T-cell (primary cell): ENCODE data around the gene CHPT1. TPM values are rescaled to one million over a fixed set of nuclear protein-coding genes. Genes with fewer than 3 reads are reported as not detected.
"Not testable (repeated sequence)": the region's sequence is repeated elsewhere in the genome, so short reads cannot be mapped to it uniquely, and the experiment has no call there.

Experiments used
- ATAC-seq, 4 experiments: fragments of 200-7000 bp in 3 of 4; fragments of 150-1000 bp in 1 of 4; cut with Tn5 transposase; replicated peaks in 1 of 4; 1 replicate in 3 of 4; 2 replicates in 1 of 4; pipeline ENCODE4 v1.10.0; 2021; ENCODE audit warnings: moderate library complexity in 3 of 4, mild to moderate bottlenecking in 2 of 4, moderate number of reproducible peaks in 1 of 4
- CTCF ChIA-PET, 2 donors: fragments of 300-600 bp; sonication (Branson Sonifier 250); formaldehyde crosslinking; loops; one replicate each; lab custom pipeline; 2022; ENCODE audit warnings: antibody characterized with exemption in 2 of 2; lab: Charles Lee
- POLR2A ChIA-PET, 2 donors: fragments of 300-600 bp; sonication (Branson Sonifier 250); formaldehyde crosslinking; loops; one replicate each; lab custom pipeline; 2022; ENCODE audit warnings: antibody characterized with exemption in 2 of 2; lab: Charles Lee
- DNase-seq, 35 experiments: peaks; one replicate each; pipeline versions ENCODE4 v3.0.0 to v3.0.0-alpha.2; 2013 to 2023
- H3K27ac ChIP-seq: one replicate; pipeline ENCODE4 v1.5.1; 2013; ENCODE audit warnings: low read length
- H3K27me3 ChIP-seq, 2 experiments: replicated peaks in 1 of 2; 1 replicate in 1 of 2; 2 replicates in 1 of 2; pipeline versions ENCODE4 v1.6.1 to v1.7.0; 2013; ENCODE audit warnings: low read length in 1 of 2, mixed read lengths in 1 of 2; ENCODE audit not compliant: control insufficient read depth in 2 of 2, insufficient read depth in 2 of 2; ENCODE audit errors: extremely low read depth in 1 of 2
- H3K36me3 ChIP-seq, 2 donors: 1 replicate in 1 of 2; 2 replicates in 1 of 2; pipeline versions ENCODE4 v1.6.1 to v1.7.0; 2013; ENCODE audit warnings: low read length in 1 of 2; ENCODE audit not compliant: control insufficient read depth in 2 of 2, insufficient read depth in 1 of 2; ENCODE audit errors: extremely low read depth in 1 of 2
- H3K4me1 ChIP-seq, 2 experiments: 1 replicate in 1 of 2; 2 replicates in 1 of 2; pipeline versions ENCODE4 v1.6.1 to v1.7.0; 2013; ENCODE audit warnings: low read length in 2 of 2, mixed read lengths in 1 of 2; ENCODE audit not compliant: insufficient read depth in 2 of 2, control insufficient read depth in 1 of 2; ENCODE audit errors: extremely low read depth in 1 of 2
- H3K4me3 ChIP-seq, 2 donors: 1 replicate in 1 of 2; 2 replicates in 1 of 2; pipeline versions ENCODE4 v1.5.1 to v1.7.0; 2013; ENCODE audit warnings: mild to moderate bottlenecking in 2 of 2, low read length in 1 of 2, moderate library complexity in 1 of 2; ENCODE audit not compliant: control insufficient read depth in 1 of 2; ENCODE audit errors: extremely low read depth in 1 of 2
- H3K9me3 ChIP-seq: 2 replicates; pipeline ENCODE4 v1.7.0; 2013
- H3K27ac Mint-ChIP-seq, 2 donors: one replicate each; pipeline ENCODE4 v1.8.0; 2020 to 2021; ENCODE audit warnings: mild to moderate bottlenecking in 2 of 2, mixed read lengths in 2 of 2
- H3K27me3 Mint-ChIP-seq, 2 donors: one replicate each; pipeline ENCODE4 v1.8.0; 2021 to 2022; ENCODE audit warnings: mixed read lengths in 2 of 2
- H3K36me3 Mint-ChIP-seq: one replicate; pipeline ENCODE4 v1.8.0; 2021; ENCODE audit warnings: mixed read lengths
- H3K4me1 Mint-ChIP-seq, 3 donors: one replicate each; pipeline ENCODE4 v1.8.0; 2020 to 2022; ENCODE audit warnings: mixed read lengths in 3 of 3, mild to moderate bottlenecking in 1 of 3
- H3K4me3 Mint-ChIP-seq, 3 donors: one replicate each; pipeline ENCODE4 v1.8.0; 2020 to 2022; ENCODE audit warnings: mild to moderate bottlenecking in 3 of 3, mixed read lengths in 3 of 3, moderate library complexity in 3 of 3
- H3K9me3 Mint-ChIP-seq, 3 donors: one replicate each; pipeline ENCODE4 v1.8.0; 2020 to 2022; ENCODE audit warnings: mixed read lengths in 3 of 3
- WGBS: methylation state at CpG from one replicate; pipeline ENCODE4 v1.1.5; 2013; ENCODE audit warnings: missing lambda C conversion rate; ENCODE audit not compliant: insufficient coverage; 5-methylcytosine and 5-hydroxymethylcytosine counted together
- total RNA-seq, 35 experiments: library from RNA in 6 of 35; stranded (reverse) in 6 of 35; fragments of 120-200 nt in 1 of 35; gene quantifications; one replicate each; pipeline versions ENCODE4 v1.2.1 to v1.2.4 and lab custom pipeline; 2013 to 2026

Gene CHPT1
- total RNA-seq, 5 donors from 2014 or later (not counting 1 experiment from before 2014, with no cell fraction given): 9.8 to 13.8 (median 11.9) TPM

DNA sequence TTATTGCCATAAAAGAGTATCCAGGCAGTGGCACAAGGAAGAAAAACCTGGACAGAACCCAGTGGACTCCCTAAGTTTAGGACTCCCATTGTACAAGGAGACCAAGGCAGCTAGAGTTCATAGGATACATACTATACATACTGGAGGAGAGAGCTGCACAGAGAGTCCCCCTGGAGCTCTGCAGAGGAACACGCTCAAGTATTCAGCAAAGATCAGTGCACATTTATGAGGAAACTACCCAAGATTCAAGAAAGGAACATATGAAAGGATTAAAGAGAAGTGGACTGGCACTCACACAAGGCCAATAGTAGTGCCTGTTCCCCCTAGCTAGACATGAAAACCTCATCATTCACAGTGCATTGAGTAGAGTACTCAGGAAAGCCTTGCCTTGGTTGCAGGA lies 43.0 kb upstream of the CHPT1 start:
- no peak for ATAC-seq
- no peaks in the 10 kb centered on the region for H3K4me1 ChIP-seq
- H3K27ac Mint-ChIP-seq: no peak overlapping the region
- H3K27me3 Mint-ChIP-seq: peaks cover 19 to 26% of the 10 kb centered on the region in 2 donors
- H3K36me3 ChIP-seq: no peaks in the 10 kb centered on the region
- H3K4me3 ChIP-seq: no peak overlapping the region
- no CpG with 5 or more reads among the region's 1 CpG for WGBS
- no peaks in the 10 kb centered on the region for H3K9me3 ChIP-seq
- ChIA-PET POLR2A (interaction anchor here in 1 of 2 donors (0.6 to 1.2 kb wide), 2 partner anchors 70 to 168 kb away, joined by 4 read pairs; no protein-coding TSS in a partner anchor), CTCF (interaction anchor here in 1 of 2 donors (1.1 kb wide), 1 partner anchor 10 kb away, joined by 3 read pairs; no protein-coding TSS in a partner anchor)
- no peak overlapping the region for H3K4me3 Mint-ChIP-seq
- peaks cover 0 to 2% (median 0%) of the 10 kb centered on the region in 3 donors for H3K4me1 Mint-ChIP-seq
- no peaks in the 10 kb centered on the region for H3K27me3 ChIP-seq
- no peaks in the 10 kb centered on the region for H3K9me3 Mint-ChIP-seq
- DNase-seq: no peak
- H3K27ac ChIP-seq: no peak overlapping the region
- H3K36me3 Mint-ChIP-seq: no peaks in the 10 kb centered on the region

- no peak for DNase-seq
- Mint-ChIP-seq H3K27ac (no peak overlapping the region), H3K4me1 (peaks cover 0 to 2% (median 0%) of the 10 kb centered on the region in 3 donors), H3K36me3 (no peaks in the 10 kb centered on the region), H3K27me3 (peaks cover 17 to 25% of the 10 kb centered on the region in 2 donors), H3K4me3 (no peak overlapping the region), H3K9me3 (no peaks in the 10 kb centered on the region)
- ATAC-seq: no peak
- POLR2A ChIA-PET: interaction anchor here in 1 of 2 donors (1.2 kb wide), 1 partner anchor 71 kb away, joined by 4 read pairs; no protein-coding TSS in a partner anchor
- H3K4me1 ChIP-seq: no peaks in the 10 kb centered on the region
- no CpG with 5 or more reads among the region's 2 CpGs for WGBS
- H3K27ac ChIP-seq: no peak overlapping the region
- CTCF ChIA-PET: no interaction called here
- H3K9me3 ChIP-seq: no peaks in the 10 kb centered on the region
- no peak overlapping the region for H3K4me3 ChIP-seq
- no peaks in the 10 kb centered on the region for H3K36me3 ChIP-seq
- no peaks in the 10 kb centered on the region for H3K27me3 ChIP-seq
Observed at GRCh38 chr12:101655393-101655792, 42.0 kb upstream of the CHPT1 start.

DNA sequence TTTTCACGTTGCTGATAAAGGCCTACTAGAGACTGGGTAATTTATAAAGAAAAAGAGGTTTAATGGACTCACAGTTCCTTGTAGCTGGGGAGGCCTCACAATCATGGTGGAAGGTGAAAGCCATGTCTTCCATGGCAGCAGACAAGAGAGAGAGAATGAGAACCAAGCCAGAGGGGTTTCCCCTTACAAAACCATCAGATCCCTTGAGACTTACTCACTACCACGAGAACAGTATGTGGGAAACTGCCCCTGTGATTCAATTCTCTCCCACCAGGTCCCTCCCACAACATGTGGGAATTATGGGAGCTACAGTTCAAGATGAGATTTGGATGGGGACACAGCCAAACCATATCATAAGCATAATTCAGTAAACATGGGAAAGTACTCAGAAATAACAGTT lies 36.8 kb upstream of the CHPT1 start:
- H3K4me3 Mint-ChIP-seq, H3K27me3 Mint-ChIP-seq, POLR2A ChIA-PET, H3K27ac ChIP-seq, H3K27ac Mint-ChIP-seq, H3K36me3 Mint-ChIP-seq, H3K9me3 Mint-ChIP-seq, H3K4me1 ChIP-seq, DNase-seq, CTCF ChIA-PET, ATAC-seq, H3K4me1 Mint-ChIP-seq, H3K27me3 ChIP-seq, H3K4me3 ChIP-seq, H3K9me3 ChIP-seq, H3K36me3 ChIP-seq: not testable (repeated sequence)
- whole genome bisulfite sequencing: no CpG with 5 or more reads among the region's 2 CpGs

- WGBS: no CpG with 5 or more reads among the region's 6 CpGs
- Histone ChIP-seq H3K4me1 (no peaks in the 10 kb centered on the region), H3K9me3 (no peaks in the 10 kb centered on the region), H3K27me3 (peaks cover 0 to 7% of the 10 kb centered on the region in 2 experiments), H3K4me3 (no peak overlapping the region), H3K36me3 (no peaks in the 10 kb centered on the region), H3K27ac (no peak overlapping the region)
- POLR2A ChIA-PET: no interaction called here
- CTCF ChIA-PET: no interaction called here
- Mint-ChIP-seq H3K27ac (no peak overlapping the region), H3K36me3 (no peaks in the 10 kb centered on the region), H3K4me3 (no peak overlapping the region), H3K4me1 (no peaks in the 10 kb centered on the region), H3K9me3 (no peaks in the 10 kb centered on the region), H3K27me3 (peaks cover 0 to 8% of the 10 kb centered on the region in 2 donors)
- DNase-seq: no peak
- no peak for ATAC-seq
Observed at GRCh38 chr12:101663298-101663697, 34.1 kb upstream of the CHPT1 start.

- H3K36me3 Mint-ChIP-seq: no peaks in the 10 kb centered on the region
- ATAC-seq: no peak
Observed at GRCh38 chr12:101664992-101665391, 32.4 kb upstream of the CHPT1 start.

DNA sequence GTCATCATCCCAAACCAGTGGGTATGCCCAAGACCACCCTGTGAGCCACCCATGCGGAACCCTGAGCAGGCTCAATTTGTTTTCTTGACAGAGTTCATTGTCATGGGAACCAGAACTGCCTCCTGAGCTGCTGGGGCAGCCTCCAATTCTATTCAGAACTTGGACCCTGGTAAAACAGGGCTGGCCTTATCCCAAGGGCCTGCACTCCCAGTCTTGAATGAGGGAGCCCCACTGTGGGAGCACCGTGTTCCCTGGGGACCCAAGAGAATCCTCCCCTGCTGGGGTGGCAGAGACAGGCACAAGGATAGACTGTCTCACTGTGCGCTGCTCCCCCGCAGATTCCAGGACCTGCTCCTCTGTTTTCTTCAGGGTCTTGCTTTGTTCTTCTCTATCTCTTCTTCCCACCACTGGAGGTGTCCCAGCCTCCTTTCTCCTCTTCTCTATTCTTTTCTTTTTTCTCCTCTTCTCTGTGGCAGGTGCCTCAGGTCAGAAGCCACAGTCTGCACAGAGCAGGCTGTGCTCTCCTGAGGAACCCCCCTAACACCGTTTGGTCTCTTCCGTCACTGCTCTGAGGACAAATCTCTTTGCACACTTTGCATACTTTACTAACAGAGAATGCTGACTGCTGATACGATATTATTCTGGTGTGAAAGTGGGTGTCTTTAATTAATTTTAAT lies 31.2 kb upstream of the CHPT1 start:
- POLR2A ChIA-PET: no interaction called here
- no peak for ATAC-seq
- Mint-ChIP-seq H3K27ac (no peak overlapping the region), H3K4me1 (peaks cover 10 to 12% (median 12%) of the 10 kb centered on the region in 3 donors), H3K9me3 (no peaks in the 10 kb centered on the region), H3K27me3 (peaks cover 0 to 8% of the 10 kb centered on the region in 2 donors), H3K36me3 (no peaks in the 10 kb centered on the region), H3K4me3 (no peak overlapping the region)
- CTCF ChIA-PET: interaction anchor here in 1 of 2 donors (0.6 to 1.0 kb wide), 2 partner anchors 91 to 108 kb away, joined by 3 read pairs; no protein-coding TSS in a partner anchor
- Histone ChIP-seq H3K4me1 (peaks cover 4 to 7% of the 10 kb centered on the region in 2 experiments), H3K36me3 (no peaks in the 10 kb centered on the region), H3K27me3 (peaks cover 0 to 11% of the 10 kb centered on the region in 2 experiments), H3K4me3 (no peak overlapping the region), H3K9me3 (no peaks in the 10 kb centered on the region), H3K27ac (no peak overlapping the region)
- WGBS: 92% methylated on average over 4 of the region's 7 CpGs
- no peak for DNase-seq

More at GRCh38 chr12:101664992-101665391, 32.4 kb upstream of the CHPT1 start:
- Histone ChIP-seq H3K9me3 (no peaks in the 10 kb centered on the region), H3K27me3 (peaks cover 0 to 11% of the 10 kb centered on the region in 2 experiments), H3K4me3 (no peak overlapping the region), H3K36me3 (no peaks in the 10 kb centered on the region), H3K27ac (no peak overlapping the region), H3K4me1 (no peaks in the 10 kb centered on the region)
- Mint-ChIP-seq H3K27me3 (peaks cover 0 to 8% of the 10 kb centered on the region in 2 donors), H3K4me1 (peaks cover under 1 to 2% (median 2%) of the 10 kb centered on the region in 3 donors), H3K9me3 (no peaks in the 10 kb centered on the region), H3K27ac (no peak overlapping the region), H3K4me3 (no peak overlapping the region)
- ChIA-PET CTCF (no interaction called here), POLR2A (interaction anchor here in 1 of 2 donors (0.5 kb wide), 1 partner anchor 160 kb away, joined by 6 read pairs; no protein-coding TSS in a partner anchor)
- DNase-seq: no peak
- 80% methylated on average over 1 of the region's 7 CpGs for WGBS
